Measurements from ENCODE around the gene IDH3B. TPM values are rescaled to one million over a fixed set of nuclear protein-coding genes. Genes with fewer than 3 reads are reported as not detected.
A peak's percentile ranks its signal among the peaks of the same experiment; 100 is the strongest.

Gene IDH3B
- total RNA-seq, 1 experiment from 2014 or later = 261 TPM

DNA sequence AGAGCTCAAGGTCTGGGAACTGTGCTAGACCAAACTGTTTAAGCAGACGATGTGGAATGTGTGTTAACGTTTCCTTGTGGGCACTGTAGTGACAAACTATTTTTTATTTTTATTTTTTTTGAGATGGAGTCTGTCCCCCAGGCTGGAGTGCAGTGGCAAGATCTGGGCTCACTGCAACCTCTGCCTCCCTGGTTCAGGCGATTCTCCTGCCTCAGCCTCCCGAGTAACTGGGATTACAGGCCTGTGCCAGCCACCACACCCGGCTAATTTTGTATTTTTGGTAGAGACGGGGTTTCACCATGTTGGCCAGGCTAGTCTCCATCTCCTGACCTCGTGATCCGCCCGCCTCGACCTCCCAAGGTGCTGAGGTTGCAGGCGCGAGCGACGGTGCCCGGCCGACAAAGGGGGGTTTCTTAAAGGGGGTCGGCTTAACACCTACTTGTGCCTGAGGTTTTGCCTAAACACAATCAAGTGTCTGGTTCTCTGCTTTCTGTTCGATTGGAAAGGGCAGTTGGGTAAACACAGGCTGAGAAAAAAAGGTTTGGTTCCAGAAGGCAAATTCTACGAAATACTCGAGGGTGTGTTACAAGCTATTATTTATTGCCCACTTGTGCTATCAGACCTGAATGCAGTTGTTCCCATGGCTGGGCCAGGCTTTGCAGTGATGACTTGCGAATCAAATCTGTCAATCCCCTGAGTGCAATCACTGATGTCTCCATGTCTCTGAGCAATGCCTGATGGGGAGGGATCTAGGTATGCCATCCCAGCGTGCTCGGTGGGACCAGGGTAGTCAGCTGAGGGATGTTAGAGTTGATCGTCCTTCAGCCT, 10.2 kb downstream of the IDH3B start:
- Histone ChIP-seq H3K36me3 (ENCODE audit: low read depth, low read length) (peaks cover 61% of the 10 kb centered on the region), H3K27me3 (ENCODE audit: low read length) (no peaks in the 10 kb centered on the region), H2AFZ (ENCODE audit: low read length) (no peak overlapping the region), H3K27ac (ENCODE audit: low read length) (no peak overlapping the region), H3K79me2 (ENCODE audit: low read length) (peaks cover 61% of the 10 kb centered on the region), H3F3A (ENCODE audit: low read length, unreplicated experiment) (peaks cover 46% of the 10 kb centered on the region), H3K9ac (ENCODE audit: low read length) (peak overlapping the region; percentile 98), H3K9me3 (ENCODE audit: low read length) (no peaks in the 10 kb centered on the region), H3K4me1 (ENCODE audit: insufficient read depth, low read length) (peaks cover 25% of the 10 kb centered on the region), H3K4me3 (ENCODE audit: low read length) (peak overlapping the region; percentile 97), H3K4me2 (ENCODE audit: low read length) (peak overlapping the region; percentile 92), H4K20me1 (ENCODE audit: low read length) (peaks cover 61% of the 10 kb centered on the region), H3K9me2 (replicated peaks; ENCODE audit: low read length) (no peaks in the 10 kb centered on the region)
- intact Hi-C loops (cut with micrococcal nuclease) = no loop called here
- ATAC-seq (no peak), DNase-seq (no peak)
- ChIA-PET CTCF (no interaction called here), POLR2A (ENCODE audit: unreplicated experiment) (no interaction called here)
- no peak for TF ChIP-seq EZH2phosphoT487 (IDR thresholded peaks at IDR 0.05; ENCODE audit: borderline replicate concordance, low read length)
- TF ChIP-seq EZH2 (IDR thresholded peaks at IDR 0.05; ENCODE audit: low read length, unreplicated experiment) = no peak
- TF ChIP-seq, protein P1, sequence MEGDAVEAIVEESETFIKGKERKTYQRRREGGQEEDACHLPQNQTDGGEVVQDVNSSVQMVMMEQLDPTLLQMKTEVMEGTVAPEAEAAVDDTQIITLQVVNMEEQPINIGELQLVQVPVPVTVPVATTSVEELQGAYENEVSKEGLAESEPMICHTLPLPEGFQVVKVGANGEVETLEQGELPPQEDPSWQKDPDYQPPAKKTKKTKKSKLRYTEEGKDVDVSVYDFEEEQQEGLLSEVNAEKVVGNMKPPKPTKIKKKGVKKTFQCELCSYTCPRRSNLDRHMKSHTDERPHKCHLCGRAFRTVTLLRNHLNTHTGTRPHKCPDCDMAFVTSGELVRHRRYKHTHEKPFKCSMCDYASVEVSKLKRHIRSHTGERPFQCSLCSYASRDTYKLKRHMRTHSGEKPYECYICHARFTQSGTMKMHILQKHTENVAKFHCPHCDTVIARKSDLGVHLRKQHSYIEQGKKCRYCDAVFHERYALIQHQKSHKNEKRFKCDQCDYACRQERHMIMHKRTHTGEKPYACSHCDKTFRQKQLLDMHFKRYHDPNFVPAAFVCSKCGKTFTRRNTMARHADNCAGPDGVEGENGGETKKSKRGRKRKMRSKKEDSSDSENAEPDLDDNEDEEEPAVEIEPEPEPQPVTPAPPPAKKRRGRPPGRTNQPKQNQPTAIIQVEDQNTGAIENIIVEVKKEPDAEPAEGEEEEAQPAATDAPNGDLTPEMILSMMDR (conservative IDR thresholded peaks at IDR 0.05; ENCODE audit: low read depth, low read length) = no peak
- no TSS peak for BruUV-seq (replicated peaks)

DNA sequence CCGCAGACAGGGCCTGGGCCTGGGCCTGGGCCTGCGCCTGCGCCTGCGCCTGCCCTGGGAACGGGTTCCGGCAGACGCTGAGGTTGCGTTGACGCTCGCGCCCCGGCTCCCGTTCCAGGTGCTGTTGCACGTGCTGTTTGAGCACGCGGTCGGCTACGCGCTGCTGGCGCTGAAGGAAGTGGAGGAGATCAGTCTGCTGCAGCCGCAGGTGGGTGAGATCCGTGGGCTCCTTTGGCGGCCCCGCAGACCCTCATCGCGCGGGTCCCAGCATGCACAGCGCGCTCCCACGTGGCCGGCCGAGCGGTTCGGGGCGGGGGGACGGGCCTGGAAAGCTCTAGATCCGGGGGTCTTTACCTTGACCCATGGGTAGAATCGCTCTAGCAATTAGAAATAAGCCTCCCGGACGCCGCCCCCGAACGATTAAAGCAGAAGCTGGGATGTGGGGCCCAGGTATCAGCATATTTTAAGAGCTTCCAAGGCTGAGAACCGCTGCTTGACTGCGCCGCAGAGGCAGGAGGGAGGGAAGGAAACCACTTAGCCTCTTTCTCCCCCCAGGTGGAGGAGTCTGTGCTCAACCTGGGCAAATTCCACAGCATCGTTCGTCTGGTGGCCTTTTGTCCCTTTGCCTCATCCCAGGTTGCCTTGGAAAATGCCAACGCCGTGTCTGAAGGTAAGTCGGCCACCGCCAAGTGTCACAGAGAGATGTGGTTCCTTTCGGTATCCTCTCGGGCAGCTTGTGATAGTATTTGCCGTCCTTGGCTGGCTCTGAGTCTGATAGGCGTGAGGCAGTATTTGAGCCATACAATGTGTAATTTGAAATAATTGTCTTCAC, 11.1 kb downstream of the IDH3B start:
- Histone ChIP-seq H3K9me2 (replicated peaks; ENCODE audit: low read length) (no peaks in the 10 kb centered on the region), H3K36me3 (ENCODE audit: low read depth, low read length) (peaks cover 53% of the 10 kb centered on the region), H3K9me3 (ENCODE audit: low read length) (no peaks in the 10 kb centered on the region), H3K79me2 (ENCODE audit: low read length) (peaks cover 61% of the 10 kb centered on the region), H3K4me1 (ENCODE audit: insufficient read depth, low read length) (peaks cover 25% of the 10 kb centered on the region), H4K20me1 (ENCODE audit: low read length) (peaks cover 53% of the 10 kb centered on the region), H2AFZ (ENCODE audit: low read length) (peak overlapping the region; percentile 33; the same call in 1 of the 2 replicates), H3K27ac (ENCODE audit: low read length) (peak overlapping the region; percentile 40), H3K27me3 (ENCODE audit: low read length) (no peaks in the 10 kb centered on the region), H3K9ac (ENCODE audit: low read length) (peak overlapping the region; percentile 98), H3F3A (ENCODE audit: low read length, unreplicated experiment) (peaks cover 40% of the 10 kb centered on the region), H3K4me2 (ENCODE audit: low read length) (peak overlapping the region; percentile 92), H3K4me3 (ENCODE audit: low read length) (peak overlapping the region; percentile 97)
- ChIA-PET CTCF (interaction anchor here (1.2 kb wide), 1 partner anchor 199 kb away, joined by 3 read pairs; no protein-coding TSS in a partner anchor), POLR2A (ENCODE audit: unreplicated experiment) (interaction anchor here (0.6 kb wide), 2 partner anchors 17 to 1115 kb away, joined by 4 to 5 read pairs; partner anchors contain the start of gene ADISSP)
- TSS peak; percentile 51 for BruUV-seq (replicated peaks)
- TF ChIP-seq EZH2phosphoT487 (IDR thresholded peaks at IDR 0.05; ENCODE audit: borderline replicate concordance, low read length) (no peak), EZH2 (IDR thresholded peaks at IDR 0.05; ENCODE audit: low read length, unreplicated experiment) (no peak)
- TF ChIP-seq, protein P1 (conservative IDR thresholded peaks at IDR 0.05; ENCODE audit: low read depth, low read length) = no peak
- intact Hi-C loops (cut with micrococcal nuclease) = loop anchor here (1.0 kb wide), 1 partner anchor 11 kb away; the partner anchor contains the start of gene IDH3B
- DNase-seq (no peak), ATAC-seq (peak; percentile 51)

All from PC-3 (cell line).